ENCODE data around the gene ALDH3B1. TPM values are rescaled to one million over a fixed set of nuclear protein-coding genes. Genes with fewer than 3 reads are reported as not detected.

The ALDH3B1 gene
- total RNA-seq, 1 donor from 2014 or later: 3.2 TPM

DNA sequence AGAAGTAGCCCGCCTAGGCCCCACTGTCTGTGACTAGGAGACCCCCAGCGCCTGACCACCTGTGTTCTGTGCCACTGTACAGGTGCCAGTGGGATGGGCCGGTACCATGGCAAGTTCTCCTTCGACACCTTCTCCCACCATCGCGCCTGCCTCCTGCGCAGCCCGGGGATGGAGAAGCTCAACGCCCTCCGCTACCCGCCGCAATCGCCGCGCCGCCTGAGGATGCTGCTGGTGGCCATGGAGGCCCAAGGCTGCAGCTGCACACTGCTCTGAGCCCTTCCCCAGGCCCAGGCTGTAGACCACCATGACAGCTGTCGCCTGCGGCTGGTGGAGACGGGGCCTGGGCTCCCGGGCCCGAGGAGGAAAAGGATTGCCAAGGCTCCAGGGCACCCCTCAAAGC, 17.5 kb downstream of the ALDH3B1 start:
- DNase-seq (ENCODE audit: low spot score): no peak

DNA sequence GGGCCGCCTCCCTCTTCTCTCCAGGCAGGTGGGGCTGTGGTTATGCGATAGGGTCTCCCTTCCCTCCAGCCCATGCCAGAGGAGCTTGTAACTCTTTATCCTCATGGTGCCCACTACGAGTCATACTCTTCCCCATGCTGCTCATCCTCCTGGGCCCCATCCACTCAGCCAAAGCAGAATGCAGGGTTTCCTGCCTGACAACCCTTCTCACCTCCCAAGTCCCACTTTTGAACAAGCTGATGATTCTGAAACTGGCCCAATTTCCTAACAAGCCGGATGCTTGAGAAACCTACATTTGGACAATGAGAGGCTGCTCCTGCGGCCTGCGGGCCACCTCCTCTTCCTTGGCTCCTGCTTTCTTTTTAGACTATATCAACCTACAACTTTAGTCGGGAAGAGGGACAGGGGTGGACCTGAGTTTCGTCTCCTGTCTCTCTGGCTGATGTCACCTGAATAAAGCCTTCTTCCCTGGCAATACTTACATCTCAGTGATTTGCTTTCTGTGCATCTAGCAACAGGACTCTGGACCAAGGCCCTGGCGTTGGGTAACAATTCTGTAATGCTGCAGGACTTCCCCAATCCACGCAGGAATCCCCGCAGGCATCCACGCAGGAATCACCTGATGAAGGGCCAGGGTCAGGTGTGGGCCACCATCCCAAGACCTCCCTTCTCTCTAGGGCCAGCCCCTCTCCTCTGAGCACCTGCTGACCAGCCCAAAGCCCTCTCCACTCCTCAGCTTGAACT, 18.8 kb downstream of the ALDH3B1 start:
- no peak for ATAC-seq

More for the DNA sequence above, 17.5 kb downstream of the ALDH3B1 start:
- no peak for ATAC-seq

DNA sequence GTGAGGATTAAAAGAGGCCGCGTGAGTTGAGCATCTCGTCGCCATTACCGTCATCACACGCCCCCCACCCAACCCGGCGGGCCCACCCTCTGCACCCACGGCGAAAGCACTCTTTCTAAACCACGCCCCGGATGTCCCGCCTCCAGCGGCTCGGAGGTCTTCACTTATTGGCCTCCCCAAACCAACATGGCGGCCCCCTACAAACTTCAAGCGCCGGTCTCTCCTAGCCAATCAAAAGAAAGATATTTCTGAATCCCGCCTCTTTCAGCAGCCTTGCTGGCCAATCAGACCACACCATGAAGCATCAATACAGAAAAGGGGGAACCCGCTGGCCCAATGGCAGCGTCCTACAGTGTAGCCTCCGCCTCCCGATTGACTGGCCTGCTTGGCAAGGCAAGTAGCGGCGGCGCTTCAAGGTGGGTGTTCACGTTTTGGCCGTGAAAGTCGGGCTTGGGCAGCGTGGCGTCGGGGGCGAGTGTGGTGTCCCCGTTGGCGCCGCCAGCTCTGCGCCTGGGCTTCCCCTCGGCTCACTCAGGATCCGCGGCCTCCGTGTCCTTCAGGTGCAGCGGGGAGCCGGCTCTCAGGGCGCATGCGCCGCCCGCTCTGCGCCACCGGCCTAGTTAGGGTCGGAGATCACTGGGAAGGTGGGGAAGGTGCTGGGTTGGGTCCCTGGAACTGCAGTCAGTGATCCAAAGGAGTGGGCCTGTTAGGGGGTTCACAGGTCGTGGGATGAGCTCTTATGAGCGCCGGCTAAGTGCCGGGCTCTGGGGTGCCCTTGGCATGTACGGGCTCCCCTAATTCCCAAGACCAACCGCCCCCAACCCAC, 20.4 kb downstream of the ALDH3B1 start, which contains the start of gene NDUFS8:
TSS of gene NDUFS8 (plus strand) at position 364 of the 826 bp plus-strand sequence. CDS start 1,471 bp downstream, outside the sequence.
- peak; percentile 81 for ATAC-seq
- peak; percentile 96 for DNase-seq (ENCODE audit: low spot score)

More for the DNA sequence above, 18.8 kb downstream of the ALDH3B1 start:
- DNase-seq (ENCODE audit: low spot score): no peak

DNA sequence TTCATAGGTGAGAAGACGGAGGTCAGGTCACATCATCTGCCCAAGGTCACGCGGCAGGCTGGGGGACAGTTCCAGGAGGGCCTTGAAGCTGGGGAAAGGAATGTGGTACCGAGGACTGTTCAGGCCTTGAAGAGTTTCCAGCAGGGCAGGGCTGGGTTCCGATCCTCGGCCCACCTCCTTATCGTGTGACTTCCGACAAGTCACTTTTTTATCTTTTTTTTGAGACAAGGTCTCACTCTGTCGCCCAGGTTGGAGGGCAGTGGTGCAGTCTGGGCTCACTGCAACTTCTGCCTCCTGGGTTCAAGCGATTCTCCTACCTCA, 21.0 kb downstream of the ALDH3B1 start:
- peak; percentile 6 for ATAC-seq
- no peak for DNase-seq (ENCODE audit: low spot score)

DNA sequence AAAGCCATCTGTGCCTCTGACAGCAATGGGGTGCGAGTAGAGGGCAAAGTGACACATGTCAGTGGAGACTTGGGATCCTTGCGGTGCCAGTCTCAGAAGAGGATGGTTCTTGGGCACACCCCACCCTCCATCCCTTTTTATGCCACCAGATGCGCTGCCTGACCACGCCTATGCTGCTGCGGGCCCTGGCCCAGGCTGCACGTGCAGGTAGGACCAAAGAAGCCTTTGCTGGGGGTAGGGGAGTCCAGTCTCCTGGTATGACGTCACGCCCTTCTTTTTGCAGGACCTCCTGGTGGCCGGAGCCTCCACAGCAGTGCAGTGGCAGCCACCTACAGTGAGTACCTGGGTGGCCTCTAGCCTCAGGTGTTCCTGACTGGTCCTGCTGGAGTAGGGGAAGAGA, 21.9 kb downstream of the ALDH3B1 start:
- DNase-seq (ENCODE audit: low spot score) (no peak), ATAC-seq (no peak)

DNA sequence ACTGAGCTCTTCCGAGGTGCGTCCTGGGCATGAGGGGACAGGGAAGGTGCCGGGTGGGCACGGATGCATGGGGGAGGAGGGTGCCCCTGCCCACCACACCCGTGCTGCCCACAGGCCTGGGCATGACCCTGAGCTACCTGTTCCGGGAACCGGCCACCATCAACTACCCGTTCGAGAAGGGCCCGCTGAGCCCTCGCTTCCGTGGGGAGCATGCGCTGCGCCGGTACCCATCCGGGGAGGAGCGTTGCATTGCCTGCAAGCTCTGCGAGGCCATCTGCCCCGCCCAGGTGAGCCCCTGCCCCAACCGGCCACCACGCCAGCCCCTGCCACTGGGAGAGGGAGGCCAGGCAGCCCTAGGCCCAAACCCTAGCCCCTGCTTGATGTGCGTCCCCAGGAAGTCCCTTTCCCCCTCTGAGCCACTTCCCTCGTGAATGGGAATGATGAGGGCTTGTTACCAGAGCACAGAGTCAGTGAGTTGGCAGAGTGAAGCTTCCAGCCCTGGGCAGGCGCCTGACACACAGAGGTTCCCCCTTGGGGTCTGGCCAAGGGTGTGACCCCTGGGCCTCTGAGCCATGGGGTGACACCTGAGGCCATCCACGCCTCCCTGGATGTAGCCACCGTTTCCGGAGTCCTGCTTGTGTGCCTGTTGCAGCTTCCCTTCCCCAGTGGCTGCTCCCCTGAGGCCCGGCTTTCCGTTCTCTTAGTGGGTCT, 23.0 kb downstream of the ALDH3B1 start:
- DNase-seq (ENCODE audit: low spot score) (no peak), ATAC-seq (peak; percentile 1)

DNA sequence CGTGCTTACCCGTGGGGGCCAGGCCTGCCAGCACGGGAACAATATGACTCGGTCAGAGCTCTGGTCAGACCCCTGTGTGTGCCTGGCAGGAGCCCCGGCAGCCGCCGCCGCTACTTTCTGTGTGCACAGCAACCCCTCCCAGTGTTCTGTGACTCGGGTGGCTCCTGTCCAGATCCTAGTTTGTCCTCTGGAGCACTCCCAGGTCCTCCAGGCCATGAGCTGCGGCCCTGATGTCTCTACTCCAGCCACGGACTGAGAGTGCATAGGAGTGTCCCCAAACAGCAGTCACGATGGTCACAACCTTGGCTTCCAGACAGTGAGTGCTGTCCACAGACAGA, 23.6 kb downstream of the ALDH3B1 start:
- ATAC-seq (peak; percentile 49), DNase-seq (ENCODE audit: low spot score) (peak; percentile 91)

DNA sequence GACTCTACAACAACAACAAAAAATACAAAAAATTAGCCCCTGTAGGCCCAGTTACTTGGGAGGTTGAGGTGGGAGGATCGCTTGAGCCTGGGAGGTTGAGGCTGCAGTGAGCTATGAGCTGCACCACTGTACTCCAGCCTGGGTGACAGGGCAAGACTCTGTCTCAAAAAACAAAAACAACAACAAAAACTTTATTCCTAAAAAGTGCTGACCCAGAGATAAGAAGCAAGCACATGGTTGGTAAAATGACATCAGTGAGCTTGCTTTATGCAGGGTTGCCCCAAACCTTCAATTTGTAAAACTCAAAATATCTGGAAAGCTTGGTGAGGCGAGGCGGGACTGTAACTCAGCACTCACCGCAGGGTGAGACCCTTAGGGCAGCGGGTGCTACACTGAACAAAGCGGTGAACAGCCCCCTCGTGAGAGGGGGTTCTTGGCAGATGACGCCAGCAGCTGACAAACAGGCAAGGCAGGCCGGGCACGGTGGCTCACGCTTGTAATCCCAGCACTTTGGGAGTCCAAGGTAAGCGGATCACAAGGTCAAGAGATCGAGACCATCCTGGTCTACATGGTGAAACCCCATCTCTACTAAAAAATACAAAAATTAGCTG, 25.2 kb downstream of the ALDH3B1 start:
- no peak for DNase-seq (ENCODE audit: low spot score)
- no peak for ATAC-seq

DNA sequence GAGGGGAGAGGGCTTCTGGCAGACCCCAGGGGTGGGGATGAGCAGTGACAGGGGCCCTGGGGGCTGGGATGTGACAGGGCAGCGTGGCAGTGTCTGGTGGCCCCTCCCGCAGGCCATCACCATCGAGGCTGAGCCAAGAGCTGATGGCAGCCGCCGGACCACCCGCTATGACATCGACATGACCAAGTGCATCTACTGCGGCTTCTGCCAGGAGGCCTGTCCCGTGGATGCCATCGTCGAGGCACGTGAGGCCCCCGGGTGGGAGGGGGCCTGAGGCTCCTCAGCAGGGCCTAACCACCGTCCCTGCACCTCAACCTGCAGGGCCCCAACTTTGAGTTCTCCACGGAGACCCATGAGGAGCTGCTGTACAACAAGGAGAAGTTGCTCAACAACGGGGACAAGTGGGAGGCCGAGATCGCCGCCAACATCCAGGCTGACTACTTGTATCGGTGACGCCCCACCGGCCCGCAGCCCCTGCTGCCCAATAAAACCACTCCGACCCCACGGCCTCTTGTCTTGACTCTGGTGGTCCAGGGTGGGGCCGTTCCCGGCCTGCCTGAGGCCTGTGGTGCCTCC, 26.1 kb downstream of the ALDH3B1 start:
- DNase-seq (ENCODE audit: low spot score) (no peak), ATAC-seq (no peak)

DNA sequence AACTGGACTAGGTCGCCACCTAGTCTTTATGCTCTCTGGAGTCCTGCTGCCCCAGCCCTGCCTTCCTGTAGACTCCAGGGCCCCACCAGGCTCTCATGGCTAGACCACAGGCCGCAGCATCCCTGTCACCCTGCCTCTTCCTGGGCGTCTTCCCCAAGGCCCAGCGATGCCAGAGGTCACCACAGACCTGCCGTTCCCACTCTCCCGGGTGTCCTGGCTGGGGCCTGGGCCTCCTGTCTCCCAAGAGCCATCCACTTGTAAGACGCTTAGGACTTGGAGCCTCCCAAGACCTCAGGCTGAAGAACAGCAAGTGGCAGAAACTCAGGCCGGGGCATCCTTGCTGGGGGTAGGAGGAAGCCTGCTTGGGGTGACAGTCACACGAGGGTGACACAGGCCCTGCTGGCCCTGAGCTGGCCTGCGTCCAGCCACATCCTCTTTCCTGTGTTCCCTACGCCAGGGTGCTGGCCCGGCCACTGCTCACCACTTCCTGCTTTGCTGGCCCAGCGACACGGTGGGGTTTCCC, 26.7 kb downstream of the ALDH3B1 start:
- ATAC-seq (no peak), DNase-seq (ENCODE audit: low spot score) (peak; percentile 69)

DNA sequence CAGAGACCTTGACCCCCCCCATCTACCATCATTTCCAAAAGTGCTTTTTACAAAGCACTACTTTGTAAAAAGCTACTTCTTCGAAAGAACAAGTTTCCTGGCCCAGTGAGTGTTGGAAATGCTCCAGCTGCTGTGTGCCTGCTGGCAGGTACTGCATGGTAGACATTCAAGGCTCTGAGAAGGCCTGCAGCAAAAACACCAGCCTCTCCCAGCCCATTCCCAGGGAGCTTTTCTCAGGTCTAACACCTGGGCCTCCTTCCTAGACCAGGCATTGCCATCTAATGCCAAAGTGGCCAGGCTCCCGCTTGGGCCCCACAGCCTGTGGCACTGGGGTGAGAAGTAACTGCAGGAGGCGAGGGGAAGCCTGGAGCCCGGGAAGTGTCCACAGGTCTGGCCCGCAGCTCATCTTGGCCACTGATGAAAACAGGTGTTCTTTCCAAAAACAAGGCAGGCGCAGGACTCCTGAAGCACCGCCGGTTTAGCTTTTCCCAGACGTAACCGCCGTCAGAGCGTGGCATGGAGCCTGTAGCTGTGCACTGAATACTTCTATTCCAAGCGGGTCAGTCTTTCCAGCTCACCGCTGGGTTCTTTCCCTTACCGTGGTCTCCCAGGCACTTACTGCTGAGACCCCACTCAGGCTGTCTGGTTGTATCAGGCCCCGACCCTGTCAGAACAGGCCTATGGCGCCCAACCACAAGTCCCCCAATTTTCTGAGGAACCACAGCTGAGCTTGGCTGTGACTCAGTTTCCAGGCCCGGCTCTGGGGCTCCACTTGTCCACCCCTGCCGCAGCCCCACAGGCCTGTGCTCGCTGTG, 27.5 kb downstream of the ALDH3B1 start:
- peak; percentile 76 for DNase-seq (ENCODE audit: low spot score)
- ATAC-seq: peak; percentile 11

DNA sequence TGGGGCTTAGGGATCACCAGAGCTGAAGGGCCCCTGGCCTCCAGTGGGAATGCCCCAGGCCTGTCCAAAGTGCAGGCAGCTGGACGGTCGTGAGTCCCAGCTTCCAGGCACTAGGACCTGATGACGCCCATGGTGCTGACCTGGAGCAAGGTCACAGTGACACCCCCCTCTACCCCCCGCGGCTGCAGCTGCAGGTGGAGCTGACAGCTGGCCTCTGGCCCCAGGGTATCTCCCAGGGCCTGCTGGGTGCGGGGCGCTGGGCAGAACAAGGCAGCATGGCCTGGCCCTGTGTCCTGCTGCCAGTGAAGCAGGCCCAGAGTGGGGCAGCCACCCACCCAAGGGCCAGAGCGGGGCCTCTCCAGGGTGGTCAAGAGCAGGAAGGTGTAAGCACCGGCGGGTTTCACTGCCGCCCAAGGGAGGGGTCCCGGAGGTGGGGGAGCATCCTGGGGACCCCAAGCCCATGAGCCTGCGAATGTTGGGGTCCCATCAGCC, 28.1 kb downstream of the ALDH3B1 start:
- DNase-seq (ENCODE audit: low spot score) (peak; percentile 96), ATAC-seq (peak; percentile 70)

DNA sequence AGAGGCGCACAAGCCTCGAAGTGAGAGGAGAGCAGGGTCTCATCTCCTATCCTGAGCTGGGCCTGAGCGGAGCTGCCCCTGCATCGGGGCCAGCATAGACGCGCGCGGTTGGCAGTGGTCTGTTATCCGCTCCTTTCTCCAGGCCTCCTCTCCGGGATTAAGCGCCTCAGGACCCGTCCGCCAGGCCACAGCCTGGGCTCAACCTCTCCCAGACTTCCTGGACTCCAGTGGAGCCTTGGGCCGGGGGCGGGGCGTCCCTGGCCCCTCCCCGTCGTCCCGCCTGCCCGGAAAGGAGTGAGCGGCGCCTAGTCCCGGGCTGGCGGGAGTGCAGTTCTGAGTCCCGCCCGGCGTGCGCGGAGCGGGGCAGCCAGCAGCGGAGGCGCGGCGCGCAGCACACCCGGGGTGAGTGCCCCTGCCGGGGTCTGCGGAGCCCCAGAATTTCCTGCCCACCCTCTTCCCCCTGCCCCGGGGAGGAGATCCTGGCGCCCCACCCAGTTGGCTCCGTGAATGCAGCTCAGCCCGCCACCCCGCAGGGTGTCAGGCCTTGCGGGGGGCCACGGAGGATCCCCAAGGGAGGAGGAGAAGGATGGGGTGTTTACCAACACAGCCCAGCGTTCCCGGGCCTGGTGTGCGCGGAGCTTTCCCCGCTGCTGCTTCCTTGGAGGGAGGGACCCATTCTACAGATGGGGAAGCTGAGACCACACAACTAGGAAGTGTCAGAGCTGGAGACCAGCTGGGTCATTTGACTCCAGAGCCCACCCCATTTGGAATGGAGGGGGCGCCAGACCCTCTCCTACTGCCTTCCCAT, 28.8 kb downstream of the ALDH3B1 start, which contains the start of gene TCIRG1:
TSS of gene TCIRG1 (plus strand) at position 308 of the 808 bp plus-strand sequence. CDS start 2,247 bp downstream, outside the sequence.
- peak; percentile 93 for DNase-seq (ENCODE audit: low spot score)

DNA sequence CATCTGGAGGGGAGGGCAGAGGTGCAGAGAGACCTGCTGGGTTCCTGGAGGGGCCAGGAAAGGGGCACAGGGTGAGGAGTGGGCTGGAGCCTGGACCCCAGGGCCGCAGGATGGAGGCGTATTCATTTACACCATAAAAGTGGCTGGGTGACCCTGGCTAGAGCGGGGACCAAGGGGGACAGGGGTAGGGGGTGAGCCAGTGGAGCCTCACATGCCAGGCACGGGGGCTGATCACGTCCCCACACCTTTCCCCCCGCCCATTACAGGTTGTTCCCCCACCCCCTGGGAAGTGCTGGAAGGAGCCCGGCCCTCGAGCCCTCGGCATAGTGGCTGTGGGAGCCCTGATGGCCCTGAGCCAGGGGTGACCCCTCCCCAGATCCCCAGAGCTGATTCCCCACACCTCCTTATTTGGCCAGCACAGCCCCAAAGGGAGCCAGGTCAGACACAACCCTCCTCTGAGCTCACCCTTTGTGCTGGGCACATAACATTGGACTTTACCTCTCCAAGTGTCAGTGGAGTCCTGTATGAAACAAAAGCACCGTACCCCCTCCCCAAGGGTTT, 29.5 kb downstream of the ALDH3B1 start:
- DNase-seq (ENCODE audit: low spot score): no peak
- peak; percentile 20 for ATAC-seq

More for the DNA sequence above, 28.8 kb downstream of the ALDH3B1 start, which contains the start of gene TCIRG1:
- peak; percentile 79 for ATAC-seq

DNA sequence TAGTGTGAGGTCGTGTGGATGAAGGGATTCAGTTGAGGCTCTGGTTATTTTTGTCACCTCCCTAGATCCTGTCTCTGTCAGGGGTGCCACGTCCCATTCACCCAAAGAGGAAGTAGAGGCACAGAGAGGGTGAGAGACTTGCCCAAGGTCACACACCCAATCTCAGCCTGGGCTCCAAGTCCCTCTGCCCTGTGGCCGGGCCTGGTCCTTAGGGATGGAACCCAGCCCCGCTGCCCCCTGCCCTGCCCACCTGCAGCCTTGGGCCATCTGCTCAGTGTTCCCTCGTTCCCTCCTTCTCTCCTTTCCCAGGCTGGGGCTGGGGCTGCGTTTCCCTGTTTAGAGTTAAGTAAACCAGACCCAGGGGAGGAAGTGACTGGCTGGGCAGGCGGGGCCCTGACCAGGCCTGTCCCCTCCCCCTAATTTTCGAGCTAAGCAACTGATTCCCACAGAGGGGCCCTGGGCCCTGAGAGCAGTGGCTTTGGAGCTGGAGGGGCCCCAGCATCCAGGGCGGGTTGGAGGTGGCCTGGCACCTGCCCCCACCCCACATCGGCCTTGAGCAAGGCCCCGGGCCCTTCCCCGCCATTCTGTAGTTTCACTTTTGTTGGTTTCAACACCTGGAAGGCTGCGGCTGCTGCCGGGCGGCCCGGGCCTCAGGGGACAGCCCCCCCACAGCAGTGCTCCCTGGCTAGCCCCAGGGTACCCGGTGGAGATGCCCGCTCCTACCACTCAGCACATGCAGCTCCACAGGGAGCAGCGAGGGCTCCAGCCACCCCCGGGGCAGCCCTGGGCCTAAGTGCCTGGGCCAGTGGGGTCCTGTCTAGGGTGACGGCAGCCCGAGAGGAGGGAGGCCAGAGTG, 30.2 kb downstream of the ALDH3B1 start:
- peak; percentile 15 for ATAC-seq
- DNase-seq (ENCODE audit: low spot score): peak; percentile 68

DNA sequence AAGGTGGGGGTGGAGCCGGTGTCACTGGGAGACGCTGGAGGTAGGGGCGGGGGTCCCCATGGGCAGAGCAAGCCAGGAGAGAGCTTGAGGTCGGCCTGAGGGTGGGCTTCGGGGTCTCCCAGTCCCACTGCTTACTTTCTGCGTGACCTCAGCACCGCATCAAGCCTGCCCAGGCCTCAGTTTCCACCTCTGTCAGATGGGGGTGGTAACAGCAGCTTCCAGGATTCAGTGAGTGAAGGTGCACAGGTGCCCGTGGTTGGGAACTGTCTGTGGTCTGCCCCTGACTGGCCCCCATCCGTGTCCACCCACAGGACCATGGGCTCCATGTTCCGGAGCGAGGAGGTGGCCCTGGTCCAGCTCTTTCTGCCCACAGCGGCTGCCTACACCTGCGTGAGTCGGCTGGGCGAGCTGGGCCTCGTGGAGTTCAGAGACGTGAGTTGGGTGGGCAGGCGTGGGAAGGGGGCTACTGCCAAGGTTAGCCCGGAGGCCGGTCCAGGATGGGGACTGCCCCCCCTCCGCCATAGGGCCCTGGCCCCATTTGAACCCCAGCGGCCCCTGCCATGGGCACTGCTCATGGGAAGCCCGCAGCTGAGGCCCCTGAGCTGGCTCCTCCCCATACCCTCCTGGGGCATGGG, 30.9 kb downstream of the ALDH3B1 start:
- ATAC-seq (no peak), DNase-seq (ENCODE audit: low spot score) (peak; percentile 56)

Data from left lobe of liver (tissue), 2 donors.